RWPE2 (cell line): Measurements from ENCODE around the gene IFT27.

Experiments used
- ATAC-seq: fragments of 200-7000 bp; cut with Tn5 transposase; 3 replicates; pipeline ENCODE4 v1.9.1; 2021; ENCODE audit warnings: low read depth
- DNase-seq: peaks from one replicate; pipeline ENCODE4 v3.0.0-alpha.2; 2020; ENCODE audit warnings: low spot score
- H3K27ac ChIP-seq: fragments of 450-650 bp; 2 replicates; pipeline ENCODE4 v1.5.1; 2017; ENCODE audit warnings: mild to moderate bottlenecking; ENCODE audit not compliant: poor library complexity, severe bottlenecking
- H3K27me3 ChIP-seq: fragments of 250-450 bp; sonication (Bioruptor Pico); 2 replicates; pipeline ENCODE4 v1.5.1; 2021; ENCODE audit warnings: mild to moderate bottlenecking, moderate library complexity; ENCODE audit not compliant: insufficient read depth, poor library complexity, severe bottlenecking
- H3K36me3 ChIP-seq: fragments of 250-450 bp; sonication (Bioruptor Pico); 2 replicates; pipeline ENCODE4 v1.5.1; 2020; ENCODE audit warnings: low read depth, mild to moderate bottlenecking, moderate library complexity
- H3K4me1 ChIP-seq: fragments of 250-450 bp; sonication (Bioruptor Pico); 2 replicates; pipeline ENCODE4 v1.5.1; 2021; ENCODE audit warnings: mild to moderate bottlenecking, moderate library complexity; ENCODE audit not compliant: insufficient read depth, poor library complexity, severe bottlenecking
- H3K4me3 ChIP-seq: fragments of 250-450 bp; sonication (Bioruptor Pico); 2 replicates; pipeline ENCODE4 v1.5.1; 2021; ENCODE audit warnings: mild to moderate bottlenecking, moderate library complexity; ENCODE audit not compliant: severe bottlenecking
- H3K9me3 ChIP-seq: fragments of 250-450 bp; sonication (Bioruptor Pico); 2 replicates; pipeline ENCODE4 v1.5.1; 2021; ENCODE audit warnings: mild to moderate bottlenecking, moderate library complexity; ENCODE audit not compliant: severe bottlenecking
- TF ChIP-seq, protein P1 (sequence below): fragments of 450-650 bp; IDR thresholded peaks from one replicate; pipeline ENCODE4 v1.5.1; 2017; ENCODE audit warnings: mild to moderate bottlenecking, moderate library complexity; ENCODE audit not compliant: poor library complexity, severe bottlenecking

IFT27 gene

DNA sequence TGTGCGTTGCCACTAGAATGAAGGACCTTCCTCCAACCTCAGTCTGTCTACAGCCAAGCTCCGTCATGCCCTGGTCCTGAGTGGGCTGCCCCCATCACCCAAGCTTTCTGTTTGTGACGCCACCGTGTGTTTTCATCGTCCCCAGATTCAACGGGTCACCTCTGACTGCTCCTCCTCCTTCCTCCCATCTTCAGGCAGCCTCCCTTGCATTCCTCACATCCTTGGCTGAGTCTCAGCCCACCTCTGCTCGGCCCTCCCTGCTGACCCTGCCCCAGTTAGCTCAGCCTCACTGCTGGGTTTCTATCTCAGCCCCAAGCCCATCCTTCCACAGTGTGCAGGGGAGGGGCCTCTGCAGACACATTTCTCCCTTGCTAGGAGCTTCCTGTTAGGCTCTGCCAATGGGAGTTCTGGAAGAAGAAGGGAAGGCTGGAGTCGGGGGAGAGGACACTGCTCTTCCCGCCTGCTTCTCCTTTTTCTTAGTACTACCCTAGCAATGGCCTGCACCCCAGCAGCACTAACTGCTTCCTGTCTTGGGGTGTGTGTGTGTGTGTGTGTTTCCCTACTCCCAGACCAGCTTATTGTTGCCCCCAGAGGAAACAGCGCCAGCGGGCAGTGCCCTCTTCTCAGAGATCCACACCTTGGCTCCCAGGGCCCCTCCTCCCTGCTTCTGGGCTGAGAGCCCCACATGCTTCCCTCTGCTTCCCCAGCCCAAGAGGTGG, 5.2 kb downstream of the IFT27 start:
- Histone ChIP-seq H3K9me3 (no peaks in the 10 kb centered on the region), H3K4me1 (peaks cover 6% of the 10 kb centered on the region), H3K27me3 (no peaks in the 10 kb centered on the region), H3K4me3 (no peak overlapping the region), H3K27ac (no peak overlapping the region), H3K36me3 (no peaks in the 10 kb centered on the region)
- TF ChIP-seq, protein P1, sequence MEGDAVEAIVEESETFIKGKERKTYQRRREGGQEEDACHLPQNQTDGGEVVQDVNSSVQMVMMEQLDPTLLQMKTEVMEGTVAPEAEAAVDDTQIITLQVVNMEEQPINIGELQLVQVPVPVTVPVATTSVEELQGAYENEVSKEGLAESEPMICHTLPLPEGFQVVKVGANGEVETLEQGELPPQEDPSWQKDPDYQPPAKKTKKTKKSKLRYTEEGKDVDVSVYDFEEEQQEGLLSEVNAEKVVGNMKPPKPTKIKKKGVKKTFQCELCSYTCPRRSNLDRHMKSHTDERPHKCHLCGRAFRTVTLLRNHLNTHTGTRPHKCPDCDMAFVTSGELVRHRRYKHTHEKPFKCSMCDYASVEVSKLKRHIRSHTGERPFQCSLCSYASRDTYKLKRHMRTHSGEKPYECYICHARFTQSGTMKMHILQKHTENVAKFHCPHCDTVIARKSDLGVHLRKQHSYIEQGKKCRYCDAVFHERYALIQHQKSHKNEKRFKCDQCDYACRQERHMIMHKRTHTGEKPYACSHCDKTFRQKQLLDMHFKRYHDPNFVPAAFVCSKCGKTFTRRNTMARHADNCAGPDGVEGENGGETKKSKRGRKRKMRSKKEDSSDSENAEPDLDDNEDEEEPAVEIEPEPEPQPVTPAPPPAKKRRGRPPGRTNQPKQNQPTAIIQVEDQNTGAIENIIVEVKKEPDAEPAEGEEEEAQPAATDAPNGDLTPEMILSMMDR = no peak
- no peak for ATAC-seq
- DNase-seq = peak; percentile 29

GRCh38 chr22:36769541-36770512, 6.1 kb downstream of the IFT27 start:
- peaks cover 1% of the 10 kb centered on the region for H3K4me1 ChIP-seq
- no peaks in the 10 kb centered on the region for H3K9me3 ChIP-seq
- no peak for ATAC-seq
- TF ChIP-seq, protein P1 = no peak
- H3K27me3 ChIP-seq = no peaks in the 10 kb centered on the region
- no peaks in the 10 kb centered on the region for H3K36me3 ChIP-seq
- no peak overlapping the region for H3K27ac ChIP-seq
- H3K4me3 ChIP-seq = no peak overlapping the region
- peak; percentile 50 for DNase-seq

DNA sequence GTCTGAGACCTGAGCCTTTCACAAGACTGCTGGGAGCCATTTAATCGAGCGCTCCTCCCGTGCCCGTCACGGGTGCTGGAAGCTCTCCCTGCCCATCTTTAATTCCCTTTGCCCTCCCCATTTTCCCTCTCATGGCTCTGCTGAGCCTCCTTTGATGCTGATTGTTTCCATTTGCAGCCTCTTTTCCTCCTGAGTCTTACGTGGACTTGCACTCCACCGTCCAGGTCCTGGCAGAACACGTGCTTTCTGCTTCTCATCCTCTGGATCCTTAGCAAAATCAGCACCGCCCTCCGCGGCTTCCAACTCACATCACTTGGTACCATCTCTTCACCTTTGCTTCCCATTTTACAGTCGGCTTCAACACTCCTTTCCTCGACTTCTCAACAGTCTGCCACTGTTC, 7.3 kb downstream of the IFT27 start:
- Histone ChIP-seq H3K27ac (no peak overlapping the region), H3K27me3 (no peaks in the 10 kb centered on the region), H3K4me3 (no peak overlapping the region), H3K4me1 (peaks cover 9% of the 10 kb centered on the region), H3K9me3 (no peaks in the 10 kb centered on the region), H3K36me3 (no peaks in the 10 kb centered on the region)
- TF ChIP-seq, protein P1 = no peak
- ATAC-seq (no peak), DNase-seq (peak; percentile 19)

DNA sequence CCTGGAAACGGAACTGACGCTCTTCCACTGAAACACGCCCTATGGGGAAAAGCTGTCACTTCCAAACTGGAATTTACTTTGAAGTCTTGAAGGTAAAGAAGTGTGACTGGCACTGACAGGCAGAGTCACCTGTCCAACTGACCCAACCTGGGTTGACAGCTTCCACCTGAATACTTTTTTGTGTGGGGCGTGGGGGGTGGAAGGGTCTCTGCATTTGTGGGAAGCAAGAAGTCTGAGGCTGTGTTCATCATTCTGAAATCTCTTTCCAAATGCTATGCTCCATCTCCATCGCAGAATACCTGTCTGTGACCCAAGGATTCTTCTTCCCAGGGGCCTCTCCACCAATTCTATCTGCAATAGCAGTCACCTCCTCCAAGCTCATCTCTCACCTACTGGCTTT, 7.8 kb downstream of the IFT27 start:
- peaks cover 14% of the 10 kb centered on the region for H3K4me1 ChIP-seq
- no peak for ATAC-seq
- TF ChIP-seq, protein P1 = no peak
- no peaks in the 10 kb centered on the region for H3K36me3 ChIP-seq
- no peaks in the 10 kb centered on the region for H3K9me3 ChIP-seq
- no peak overlapping the region for H3K27ac ChIP-seq
- peak; percentile 14 for DNase-seq
- no peaks in the 10 kb centered on the region for H3K27me3 ChIP-seq
- H3K4me3 ChIP-seq = no peak overlapping the region
